NB4 (cell line): Measurements from ENCODE around the gene AZGP1.
"Not testable (repeated sequence)": the region's sequence is repeated elsewhere in the genome, so short reads cannot be mapped to it uniquely, and the experiment has no call there.

ENCODE experiments used
- CTCF ChIP-seq: IDR thresholded peaks from one replicate; pipeline ENCODE4 v1.5.1; 2012; ENCODE audit warnings: low read depth, low read length
- MYC ChIP-seq: IDR thresholded peaks from 2 replicates; pipeline ENCODE4 v1.6.1; 2011; ENCODE audit warnings: low read depth, low read length
- POLR2A ChIP-seq: IDR thresholded peaks from 2 replicates; pipeline ENCODE4 v1.6.1; 2011; ENCODE audit warnings: mild to moderate bottlenecking; ENCODE audit not compliant: insufficient read length; ENCODE audit errors: extremely low read depth
- TF ChIP-seq, protein P1 (sequence below): IDR thresholded peaks from 2 replicates; pipeline ENCODE4 v1.6.1; 2011; ENCODE audit warnings: low read depth, low read length

GRCh38 chr7:99952649-99953048 lies 23.2 kb downstream of the AZGP1 start:
- not testable (repeated sequence) for TF ChIP-seq CTCF, POLR2A, MYC
- TF ChIP-seq, protein P1, sequence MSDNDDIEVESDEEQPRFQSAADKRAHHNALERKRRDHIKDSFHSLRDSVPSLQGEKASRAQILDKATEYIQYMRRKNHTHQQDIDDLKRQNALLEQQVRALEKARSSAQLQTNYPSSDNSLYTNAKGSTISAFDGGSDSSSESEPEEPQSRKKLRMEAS, result not testable (repeated sequence)
